ENCODE data around the gene SLC22A2. TPM values are rescaled to one million over a fixed set of nuclear protein-coding genes. Genes with fewer than 3 reads are reported as not detected.

The SLC22A2 gene
- total RNA-seq, 1 donor from 2014 or later: not detected

- TF ChIP-seq CTCF (IDR thresholded peaks at IDR 0.05; ENCODE audit: borderline replicate concordance): no peak
- DNase-seq: no peak
- intact Hi-C loops (cut with micrococcal nuclease): no loop called here
- H3K36me3 ChIP-seq: no peaks in the 10 kb centered on the region
- no peaks in the 10 kb centered on the region for H3K4me1 ChIP-seq
- H3K27ac ChIP-seq (replicated peaks): no peak overlapping the region
- peaks cover 31% of the 10 kb centered on the region for H3K27me3 ChIP-seq (ENCODE audit: low read depth)
- no peak overlapping the region for H3K4me3 ChIP-seq
- H3K9me3 ChIP-seq (replicated peaks): no peaks in the 10 kb centered on the region
Observed at GRCh38 chr6:160174681-160175080, 83.9 kb downstream of the SLC22A2 start.

- H3K27ac ChIP-seq (replicated peaks): no peak overlapping the region
- no peaks in the 10 kb centered on the region for H3K4me1 ChIP-seq
- no peak for DNase-seq
- intact Hi-C loops (cut with micrococcal nuclease): no loop called here
- TF ChIP-seq CTCF (IDR thresholded peaks at IDR 0.05; ENCODE audit: borderline replicate concordance): no peak
- H3K27me3 ChIP-seq (ENCODE audit: low read depth): peaks cover 31% of the 10 kb centered on the region
- H3K9me3 ChIP-seq (replicated peaks): no peaks in the 10 kb centered on the region
- H3K36me3 ChIP-seq: no peaks in the 10 kb centered on the region
- no peak overlapping the region for H3K4me3 ChIP-seq
Observed at GRCh38 chr6:160173806-160174527, 84.7 kb downstream of the SLC22A2 start.

- Histone ChIP-seq H3K27me3 (ENCODE audit: low read depth) (peaks cover 30% of the 10 kb centered on the region), H3K4me3 (no peak overlapping the region), H3K27ac (replicated peaks) (no peak overlapping the region), H3K36me3 (no peaks in the 10 kb centered on the region), H3K4me1 (no peaks in the 10 kb centered on the region), H3K9me3 (replicated peaks) (no peaks in the 10 kb centered on the region)
- TF ChIP-seq CTCF (IDR thresholded peaks at IDR 0.05; ENCODE audit: borderline replicate concordance): no peak
- no peak for DNase-seq
- intact Hi-C loops (cut with micrococcal nuclease): no loop called here
Observed at GRCh38 chr6:160172704-160173103, 85.9 kb downstream of the SLC22A2 start.

GRCh38 chr6:160170018-160170680, 88.5 kb downstream of the SLC22A2 start:
- TF ChIP-seq CTCF (IDR thresholded peaks at IDR 0.05; ENCODE audit: borderline replicate concordance): no peak
- Histone ChIP-seq H3K36me3 (no peaks in the 10 kb centered on the region), H3K4me1 (no peaks in the 10 kb centered on the region), H3K27ac (replicated peaks) (no peak overlapping the region), H3K4me3 (no peak overlapping the region), H3K9me3 (replicated peaks) (peaks cover 2% of the 10 kb centered on the region), H3K27me3 (ENCODE audit: low read depth) (peaks cover 37% of the 10 kb centered on the region)
- no peak for DNase-seq
- intact Hi-C loops (cut with micrococcal nuclease): no loop called here

GRCh38 chr6:160167604-160168399, 90.8 kb downstream of the SLC22A2 start:
- Histone ChIP-seq H3K27me3 (ENCODE audit: low read depth) (peaks cover 41% of the 10 kb centered on the region), H3K9me3 (replicated peaks) (peaks cover 4% of the 10 kb centered on the region), H3K36me3 (no peaks in the 10 kb centered on the region), H3K4me1 (no peaks in the 10 kb centered on the region), H3K4me3 (no peak overlapping the region), H3K27ac (replicated peaks) (no peak overlapping the region)
- no peak for DNase-seq
- TF ChIP-seq CTCF (IDR thresholded peaks at IDR 0.05; ENCODE audit: borderline replicate concordance): no peak
- intact Hi-C loops (cut with micrococcal nuclease): no loop called here

Other genes with a start within 250 kb of the SLC22A2 start
- gene SLC22A1, start 137.0 kb downstream of the SLC22A2 start, total RNA-seq: 0.27 TPM
- 1.0 TPM for gene SLC22A3, start 89.6 kb upstream of the SLC22A2 start, total RNA-seq